Lower leg skin (tissue), 3 donors: ENCODE results near the gene PRELID1.

ENCODE experiments used
- CTCF ChIP-seq, 3 donors: fragments of 450-650 bp; IDR thresholded peaks; one replicate each; pipeline ENCODE4 v1.5.1; 2016; ENCODE audit warnings: antibody characterized with exemption in 3 of 3, mild to moderate bottlenecking in 3 of 3, moderate library complexity in 2 of 3
- POLR2A ChIP-seq, 2 donors: fragments of 450-650 bp; IDR thresholded peaks; one replicate each; pipeline ENCODE4 v1.6.1; 2016 to 2017; ENCODE audit warnings: antibody characterized with exemption in 2 of 2, mild to moderate bottlenecking in 1 of 2, moderate library complexity in 1 of 2

- TF ChIP-seq CTCF (IDR thresholded peaks at IDR 0.05) (no peak), POLR2A (IDR thresholded peaks at IDR 0.05) (no peak)
These were observed 9.6 kb upstream of the PRELID1 start for GRCh38 chr5:177293819-177294581.
